ENCODE data around the gene FCAR.
A peak's percentile ranks its signal among the peaks of the same experiment; 100 is the strongest.
"Not testable (repeated sequence)": the region's sequence is repeated elsewhere in the genome, so short reads cannot be mapped to it uniquely, and the experiment has no call there.

Gene FCAR

GRCh38 chr19:54896036-54896435, 22.0 kb downstream of the FCAR start:
- DNase-seq, result no peak

- DNase-seq, result not testable (repeated sequence)
Measured at GRCh38 chr19:54898685-54899084, 24.6 kb downstream of the FCAR start.

- not testable (repeated sequence) for DNase-seq
Measured at GRCh38 chr19:54899646-54900045, 25.6 kb downstream of the FCAR start.

- DNase-seq, result not testable (repeated sequence)
Measured at GRCh38 chr19:54901153-54901552, 27.1 kb downstream of the FCAR start.

GRCh38 chr19:54902061-54902460, 28.0 kb downstream of the FCAR start:
- DNase-seq, result no peak

- no peak for DNase-seq
Measured at GRCh38 chr19:54903303-54903702, 29.3 kb downstream of the FCAR start.

- not testable (repeated sequence) for DNase-seq
Measured at GRCh38 chr19:54904261-54904660, 30.2 kb downstream of the FCAR start.

GRCh38 chr19:54905421-54905802, 31.4 kb downstream of the FCAR start:
- DNase-seq, result no peak

- DNase-seq, result no peak
Measured at GRCh38 chr19:54905803-54906511, 31.9 kb downstream of the FCAR start, which contains the start of gene NCR1. Gene NCR1, plus strand, starts transcription at chr19:54906148. Its CDS starts 40 bp downstream, at chr19:54906188.

- DNase-seq, result no peak
Measured at GRCh38 chr19:54906819-54907218, 32.8 kb downstream of the FCAR start.

GRCh38 chr19:54907899-54908298, 33.9 kb downstream of the FCAR start:
- DNase-seq, result not testable (repeated sequence)

- DNase-seq, result no peak
Measured at GRCh38 chr19:54916822-54917221, 42.8 kb downstream of the FCAR start.

- no peak for DNase-seq
Measured at GRCh38 chr19:54918499-54918898, 44.5 kb downstream of the FCAR start.

- DNase-seq, result peak; percentile 15
Measured at GRCh38 chr19:54919646-54920563, 45.9 kb downstream of the FCAR start.

GRCh38 chr19:54921082-54921481, 47.0 kb downstream of the FCAR start:
- no peak for DNase-seq

GRCh38 chr19:54923276-54923675, 49.2 kb downstream of the FCAR start:
- no peak for DNase-seq

- no peak for DNase-seq
Measured at GRCh38 chr19:54928299-54928698, 54.3 kb downstream of the FCAR start.

GRCh38 chr19:54937926-54938325, 63.9 kb downstream of the FCAR start:
- no peak for DNase-seq

GRCh38 chr19:54938906-54939305, 64.9 kb downstream of the FCAR start:
- no peak for DNase-seq

- not testable (repeated sequence) for DNase-seq
Measured at GRCh38 chr19:54939538-54939937, 65.5 kb downstream of the FCAR start.

Measured in activated CD4-positive, alpha-beta T cell treated with anti-CD3 and anti-CD28 coated beads for 48 hours (primary cell).